ENCODE results near the gene UBE2S. TPM values are rescaled to one million over a fixed set of nuclear protein-coding genes. Genes with fewer than 3 reads are reported as not detected.
"Not testable (repeated sequence)": the region's sequence is repeated elsewhere in the genome, so short reads cannot be mapped to it uniquely, and the experiment has no call there.

Gene UBE2S
- 10 to 100 TPM; 10.3 to 49.9 TPM for total RNA-seq

DNA sequence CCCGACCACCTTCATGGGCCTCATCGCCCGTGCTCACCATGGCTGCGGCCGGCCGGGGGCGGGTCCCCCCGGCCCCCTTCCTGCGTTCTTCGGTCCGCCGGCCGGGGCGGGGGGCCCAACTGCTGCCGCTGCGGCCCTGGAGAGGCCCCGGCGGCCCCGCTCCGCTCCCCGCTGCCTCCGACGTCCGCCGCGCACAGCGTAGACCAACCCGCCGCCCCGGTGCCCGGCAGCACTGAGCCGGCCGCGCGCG, at the start of gene UBE2S:
Gene UBE2S (minus strand): TSS at position 239 of the 250 bp plus-strand sequence. CDS start 199 bp downstream, at position 40.
- DNase-seq (ENCODE audit: low spot score); H3K9me3 ChIP-seq; H3K27me3 ChIP-seq (replicated peaks; ENCODE audit: insufficient read depth); H3K36me3 ChIP-seq; H3K4me1 ChIP-seq (replicated peaks): not testable (repeated sequence)
- TF ChIP-seq POLR2A (IDR thresholded peaks at IDR 0.05) = peak; percentile 95
- TF ChIP-seq, protein P1, sequence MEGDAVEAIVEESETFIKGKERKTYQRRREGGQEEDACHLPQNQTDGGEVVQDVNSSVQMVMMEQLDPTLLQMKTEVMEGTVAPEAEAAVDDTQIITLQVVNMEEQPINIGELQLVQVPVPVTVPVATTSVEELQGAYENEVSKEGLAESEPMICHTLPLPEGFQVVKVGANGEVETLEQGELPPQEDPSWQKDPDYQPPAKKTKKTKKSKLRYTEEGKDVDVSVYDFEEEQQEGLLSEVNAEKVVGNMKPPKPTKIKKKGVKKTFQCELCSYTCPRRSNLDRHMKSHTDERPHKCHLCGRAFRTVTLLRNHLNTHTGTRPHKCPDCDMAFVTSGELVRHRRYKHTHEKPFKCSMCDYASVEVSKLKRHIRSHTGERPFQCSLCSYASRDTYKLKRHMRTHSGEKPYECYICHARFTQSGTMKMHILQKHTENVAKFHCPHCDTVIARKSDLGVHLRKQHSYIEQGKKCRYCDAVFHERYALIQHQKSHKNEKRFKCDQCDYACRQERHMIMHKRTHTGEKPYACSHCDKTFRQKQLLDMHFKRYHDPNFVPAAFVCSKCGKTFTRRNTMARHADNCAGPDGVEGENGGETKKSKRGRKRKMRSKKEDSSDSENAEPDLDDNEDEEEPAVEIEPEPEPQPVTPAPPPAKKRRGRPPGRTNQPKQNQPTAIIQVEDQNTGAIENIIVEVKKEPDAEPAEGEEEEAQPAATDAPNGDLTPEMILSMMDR (IDR thresholded peaks at IDR 0.05) = peak in 1 of 4 experiments; percentile 19
- Histone ChIP-seq H3K4me3 (peak within 1 kb of the TSS; percentile 89 to 95), H3K27ac (peak within 1 kb of the TSS; percentile 91 to 97)
- no CpG with 5 or more reads among the region's 36 CpGs for WGBS
- intact Hi-C loops (cut with DNase I) = loop anchor here (5.0 kb wide), 1 partner anchor 290 kb away; the partner anchor contains the start of gene PPP1R12C

DNA sequence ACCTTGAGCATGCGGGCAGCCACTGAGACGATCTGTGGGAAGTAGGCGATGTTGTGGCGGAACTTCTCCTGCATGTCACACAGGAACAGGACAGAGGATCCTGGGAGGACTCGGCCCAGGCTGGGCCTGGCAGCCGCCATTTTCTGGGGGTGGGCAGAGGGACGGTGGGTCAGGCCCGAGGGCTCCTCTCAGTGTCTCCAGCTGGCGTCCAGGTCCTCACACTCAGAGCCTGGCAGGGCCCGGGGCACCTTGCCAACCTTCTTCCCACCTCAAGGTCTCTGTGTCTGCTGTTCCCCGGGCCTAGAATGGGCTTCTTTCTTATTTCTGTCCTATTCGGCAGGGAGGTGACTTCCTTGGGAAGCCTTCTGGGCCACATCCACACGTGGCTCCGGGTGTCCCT, 48.8 kb upstream of the UBE2S start:
- DNase-seq (ENCODE audit: low spot score) = no peak
- H3K36me3 ChIP-seq = no peaks in the 10 kb centered on the region
- H3K9me3 ChIP-seq = no peaks in the 10 kb centered on the region
- H3K4me1 ChIP-seq (replicated peaks) = peaks cover 10% of the 10 kb centered on the region
- H3K4me3 ChIP-seq = no peak overlapping the region
- TF ChIP-seq POLR2AphosphoS5 (IDR thresholded peaks at IDR 0.05) = no peak
- TF ChIP-seq, protein P1 (IDR thresholded peaks at IDR 0.05) = no peak
- no peak for TF ChIP-seq POLR2A (IDR thresholded peaks at IDR 0.05)
- H3K27me3 ChIP-seq (replicated peaks; ENCODE audit: insufficient read depth) = peaks cover 9% of the 10 kb centered on the region
- H3K27ac ChIP-seq = no peak overlapping the region
- WGBS = 94% methylated on average over 14 of the region's 14 CpGs
- intact Hi-C loops (cut with DNase I) = no loop called here

DNA sequence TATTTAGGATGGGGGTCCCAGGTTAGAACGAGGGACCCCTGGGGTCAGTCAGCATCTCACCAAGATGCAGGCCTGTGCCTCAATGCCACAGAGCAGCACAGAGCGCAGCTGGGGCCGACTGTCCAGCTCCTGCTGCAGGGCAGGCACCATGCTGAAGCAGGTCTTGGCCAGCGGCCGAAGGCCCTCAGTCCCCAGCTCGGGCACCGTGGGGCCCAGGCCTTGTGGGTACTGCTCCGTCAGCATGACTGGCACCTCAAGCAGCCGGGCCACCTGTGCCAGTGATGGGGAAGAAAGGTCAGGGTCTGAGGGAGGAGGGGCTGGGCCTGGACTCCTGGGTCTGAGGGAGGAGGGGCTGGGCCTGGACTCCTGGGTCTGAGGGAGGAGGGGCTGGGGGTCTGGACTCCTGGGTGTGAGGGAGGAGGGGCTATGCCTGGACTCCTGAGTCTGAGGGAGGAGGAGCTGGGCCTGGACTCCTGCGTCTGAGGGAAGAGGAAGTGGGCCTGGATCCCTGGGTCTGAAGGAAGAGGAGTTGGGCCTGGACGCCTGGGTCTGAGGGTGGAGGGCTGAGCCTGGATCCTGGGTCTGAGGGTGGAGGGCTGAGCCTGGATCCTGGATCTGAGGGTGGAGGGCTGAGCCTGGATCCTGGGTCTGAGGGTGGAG, 48.1 kb upstream of the UBE2S start:
- Histone ChIP-seq H3K4me3 (no peak overlapping the region), H3K27me3 (replicated peaks; ENCODE audit: insufficient read depth) (peaks cover 9% of the 10 kb centered on the region), H3K4me1 (replicated peaks) (peaks cover 13% of the 10 kb centered on the region), H3K36me3 (no peaks in the 10 kb centered on the region), H3K9me3 (no peaks in the 10 kb centered on the region), H3K27ac (no peak overlapping the region)
- TF ChIP-seq POLR2A (IDR thresholded peaks at IDR 0.05) (no peak), POLR2AphosphoS5 (IDR thresholded peaks at IDR 0.05) (no peak)
- TF ChIP-seq, protein P1 (IDR thresholded peaks at IDR 0.05) = no peak
- no peak for DNase-seq (ENCODE audit: low spot score)
- intact Hi-C loops (cut with DNase I) = no loop called here
- 80% methylated on average over 9 of the region's 11 CpGs for WGBS

DNA sequence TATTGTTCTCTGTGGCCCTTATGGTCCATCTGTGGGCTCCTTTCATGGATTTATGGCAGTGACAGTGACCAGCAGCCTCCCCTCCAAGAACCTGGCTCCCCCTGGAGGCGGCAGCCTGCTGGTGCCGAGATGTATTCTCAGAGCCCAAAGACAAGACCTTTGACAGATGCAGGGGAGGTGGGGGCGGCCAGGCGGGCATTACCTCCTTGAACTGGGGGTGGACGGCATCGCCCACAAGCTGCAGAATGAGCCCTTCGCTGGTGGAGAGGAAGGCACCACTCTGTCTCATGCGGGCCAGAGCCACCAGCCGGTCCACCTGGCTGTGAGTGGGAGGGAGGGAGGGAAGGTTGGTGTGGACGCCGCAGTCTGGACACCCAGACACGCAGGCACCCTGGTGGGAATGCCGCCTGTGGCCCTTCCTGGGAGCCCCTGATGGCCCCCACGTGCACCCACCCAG, 47.2 kb upstream of the UBE2S start:
- no peak for DNase-seq (ENCODE audit: low spot score)
- WGBS = 69% methylated on average over 14 of the region's 14 CpGs

More for the DNA sequence above, 47.2 kb upstream of the UBE2S start:
- Histone ChIP-seq H3K27ac (no peak overlapping the region), H3K36me3 (no peaks in the 10 kb centered on the region), H3K27me3 (replicated peaks; ENCODE audit: insufficient read depth) (peaks cover 9% of the 10 kb centered on the region), H3K4me1 (replicated peaks) (peaks cover 13% of the 10 kb centered on the region), H3K4me3 (no peak overlapping the region), H3K9me3 (no peaks in the 10 kb centered on the region)
- intact Hi-C loops (cut with DNase I) = no loop called here
- TF ChIP-seq, protein P1 (IDR thresholded peaks at IDR 0.05) = peak in 2 of 4 experiments; percentile 30 to 43
- no peak for TF ChIP-seq POLR2A (IDR thresholded peaks at IDR 0.05)
